SK-N-SH (cell line): ENCODE data around the gene CCDC60. TPM values are rescaled to one million over a fixed set of nuclear protein-coding genes. Genes with fewer than 3 reads are reported as not detected.

ENCODE experiments used
- CTCF ChIA-PET: fragments of 300-600, 350-600 bp; formaldehyde crosslinking; extraction: SDS; loops from one replicate; lab custom pipeline; 2021; lab: Yijun Ruan, JAX
- POLR2A ChIA-PET: fragments of 350-600 bp; sonication (Branson Sonifier 250); formaldehyde crosslinking; extraction: SDS; loops from one replicate; lab custom pipeline; 2020; ENCODE audit warnings: antibody characterized with exemption, inconsistent platforms; lab: Yijun Ruan, JAX
- DNase-seq: peaks from one replicate; pipeline ENCODE4 v3.0.0; 2012
- H2AFZ ChIP-seq: fragments of 200-600 bp; sonication (generic); 2 replicates; pipeline ENCODE4 v1.8.1; 2016; ENCODE audit warnings: antibody characterized with exemption, mild to moderate bottlenecking, low read depth
- H3F3A ChIP-seq: fragments of 200-600 bp; sonication (generic); replicated peaks from 2 replicates; pipeline ENCODE3; 2016; ENCODE audit warnings: antibody characterized with exemption, mild to moderate bottlenecking; ENCODE audit not compliant: insufficient read depth
- H3K27ac ChIP-seq, 2 experiments: fragments of 200-500 bp in 1 of 2; fragments of 200-600 bp in 1 of 2; sonication (Bioruptor generic) in 1 of 2; sonication (generic), shearing (Covaris generic) in 1 of 2; 2 replicates each; pipeline versions ENCODE4 v1.5.1 to v1.6.1; 2014 to 2016; ENCODE audit warnings: low read depth in 2 of 2, inconsistent platforms in 1 of 2, low read length in 1 of 2, mild to moderate bottlenecking in 1 of 2, mixed read lengths in 1 of 2
- H3K27me3 ChIP-seq: fragments of 200-600 bp; sonication (generic), shearing (Covaris generic); 2 replicates; pipeline ENCODE4 v1.6.1; 2016; ENCODE audit warnings: mixed run types; ENCODE audit not compliant: insufficient read depth
- H3K36me3 ChIP-seq, 2 experiments: fragments of 200-500 bp in 1 of 2; fragments of 200-600 bp in 1 of 2; sonication (Bioruptor generic) in 1 of 2; sonication (generic) in 1 of 2; replicated peaks in 1 of 2; 2 replicates each; pipeline versions ENCODE3 to v1.5.1; 2014 to 2016; ENCODE audit warnings: low read length in 1 of 2, mild to moderate bottlenecking in 1 of 2; ENCODE audit not compliant: insufficient read depth in 2 of 2, control insufficient read depth in 1 of 2
- H3K4me1 ChIP-seq, 2 experiments: fragments of 200-500 bp in 1 of 2; fragments of 200-600 bp in 1 of 2; sonication (Bioruptor generic) in 1 of 2; sonication (generic), shearing (Covaris generic) in 1 of 2; 2 replicates each; pipeline versions ENCODE4 v1.5.1 to v1.6.1; 2014 to 2016; ENCODE audit warnings: low read depth in 1 of 2, low read length in 1 of 2, mixed run types in 1 of 2; ENCODE audit not compliant: insufficient read depth in 2 of 2, control insufficient read depth in 1 of 2
- H3K4me2 ChIP-seq: fragments of 200-600 bp; sonication (generic), shearing (Covaris generic); 2 replicates; pipeline ENCODE4 v1.6.1; 2017; ENCODE audit warnings: mixed run types
- H3K4me3 ChIP-seq, 2 experiments: fragments of 200-500 bp in 1 of 2; fragments of 200-600 bp in 1 of 2; sonication (Bioruptor generic) in 1 of 2; sonication (generic), shearing (Covaris generic) in 1 of 2; 2 replicates each; pipeline versions ENCODE4 v1.5.1 to v1.8.1; 2014 to 2016; ENCODE audit warnings: low read depth in 2 of 2, inconsistent platforms in 1 of 2, low read length in 1 of 2, mild to moderate bottlenecking in 1 of 2, mixed read lengths in 1 of 2, moderate library complexity in 1 of 2
- H3K79me2 ChIP-seq: fragments of 200-600 bp; sonication (generic); 2 replicates; pipeline ENCODE4 v1.8.1; 2017; ENCODE audit warnings: mild to moderate bottlenecking; ENCODE audit not compliant: insufficient read depth
- H3K9ac ChIP-seq: fragments of 200-600 bp; sonication (generic); 2 replicates; pipeline ENCODE4 v1.6.1; 2017; ENCODE audit warnings: mixed run types
- H3K9me2 ChIP-seq: fragments of 200-600 bp; sonication (generic); 2 replicates; pipeline ENCODE4 v1.6.1; 2017; ENCODE audit warnings: mixed run types
- H3K9me3 ChIP-seq: fragments of 200-600 bp; sonication (generic); 2 replicates; pipeline ENCODE4 v1.6.1; 2017; ENCODE audit warnings: mixed run types, mild to moderate bottlenecking, moderate library complexity
- H4K20me1 ChIP-seq: fragments of 200-600 bp; sonication (generic); 2 replicates; pipeline ENCODE4 v1.6.1; 2017; ENCODE audit warnings: mild to moderate bottlenecking, mixed run types; ENCODE audit not compliant: insufficient read depth
- CHD2 ChIP-seq: fragments of 150-350 bp; IDR thresholded peaks from 2 replicates; pipeline ENCODE4 v1.6.1; 2018; ENCODE audit warnings: low read length; ENCODE audit not compliant: partially characterized antibody
- ELF1 ChIP-seq: IDR thresholded peaks from 2 replicates; pipeline ENCODE4 v1.4.0; 2012
- EP300 ChIP-seq, 2 experiments: IDR thresholded peaks; 2 replicates each; pipeline versions ENCODE4 v1.4.0 to v1.6.1; 2012; ENCODE audit warnings: borderline replicate concordance in 1 of 2, low read depth in 1 of 2, low read length in 1 of 2
- EZH2phosphoT487 ChIP-seq: fragments of 200-600 bp; sonication (generic); IDR thresholded peaks from 2 replicates; pipeline ENCODE4 v1.6.1; 2017; ENCODE audit warnings: low read depth, mixed run types, mild to moderate bottlenecking, antibody characterized with exemption, moderate library complexity, borderline replicate concordance
- FOSL2 ChIP-seq: IDR thresholded peaks from 2 replicates; pipeline ENCODE4 v1.4.0; 2012; ENCODE audit warnings: low read depth, mild to moderate bottlenecking, moderate library complexity, borderline replicate concordance
- MXI1 ChIP-seq: IDR thresholded peaks from 2 replicates; pipeline ENCODE4 v1.6.1; 2012; ENCODE audit warnings: mild to moderate bottlenecking, low read depth, low read length, improper control_type of control experiment
- NFIC ChIP-seq: IDR thresholded peaks from 2 replicates; pipeline ENCODE4 v1.4.0; 2012; ENCODE audit warnings: borderline replicate concordance
- NRF1 ChIP-seq: IDR thresholded peaks from 2 replicates; pipeline ENCODE4 v1.6.1; 2012; ENCODE audit warnings: low read depth, mild to moderate bottlenecking, low read length
- RAD21 ChIP-seq: IDR thresholded peaks from 2 replicates; pipeline ENCODE4 v1.6.1; 2012; ENCODE audit warnings: mild to moderate bottlenecking, low read length
- RFX5 ChIP-seq: IDR thresholded peaks from 2 replicates; pipeline ENCODE4 v1.6.1; 2012; ENCODE audit warnings: mild to moderate bottlenecking, improper control_type of control experiment, low read length
- RXRA ChIP-seq: IDR thresholded peaks from 2 replicates; pipeline ENCODE4 v1.4.0; 2012; ENCODE audit warnings: low read depth, mild to moderate bottlenecking, borderline replicate concordance
- SIN3A ChIP-seq: IDR thresholded peaks from 2 replicates; pipeline ENCODE4 v1.6.1; 2012; ENCODE audit warnings: low read depth, mild to moderate bottlenecking, low read length, moderate library complexity, borderline replicate concordance
- TCF12 ChIP-seq: IDR thresholded peaks from 2 replicates; pipeline ENCODE4 v1.4.0; 2012
- TEAD4 ChIP-seq: IDR thresholded peaks from 2 replicates; pipeline ENCODE4 v1.4.0; 2012; ENCODE audit warnings: mild to moderate bottlenecking, borderline replicate concordance; ENCODE audit not compliant: insufficient read depth
- YY1 ChIP-seq: IDR thresholded peaks from 2 replicates; pipeline ENCODE4 v1.4.0; 2012; ENCODE audit warnings: low read depth, mild to moderate bottlenecking
- WGBS: methylation state at CpG from one replicate; pipeline ENCODE4 v1.1.6; 2017; ENCODE audit warnings: low lambda C conversion rate; 5-methylcytosine and 5-hydroxymethylcytosine counted together
- polyA plus RNA-seq, 3 experiments: library from polyadenylated mRNA; depleted of rRNA; stranded (reverse); fragments of >200 nt; gene quantifications; 2 replicates each; pipeline ENCODE4 v1.2.3, GENCODE V29; 2012
- TF ChIP-seq, protein P1 (sequence below): fragments of 150-350 bp; IDR thresholded peaks from 2 replicates; pipeline ENCODE4 v1.6.1; 2017; ENCODE audit warnings: antibody characterized with exemption, low read length, low read depth, borderline replicate concordance
- TF ChIP-seq, protein P2 (sequence below): IDR thresholded peaks from 2 replicates; pipeline ENCODE4 v1.4.0; 2012; ENCODE audit warnings: low read depth
- TF ChIP-seq, protein P3 (sequence below): IDR thresholded peaks from 2 replicates; pipeline ENCODE4 v1.4.0; 2012; ENCODE audit warnings: low read depth, borderline replicate concordance
- TF ChIP-seq, protein P4 (sequence below): IDR thresholded peaks from 2 replicates; pipeline ENCODE4 v1.6.1; 2012; ENCODE audit warnings: mild to moderate bottlenecking, low read depth, low read length, moderate library complexity
- TF ChIP-seq, protein P5 (sequence below): IDR thresholded peaks from 2 replicates; pipeline ENCODE4 v1.4.0; 2012; ENCODE audit warnings: low read depth, borderline replicate concordance

CCDC60 gene
- polyA plus RNA-seq, 1 of the 3 experiments (the other 2 are of a cell fraction): not detected

DNA sequence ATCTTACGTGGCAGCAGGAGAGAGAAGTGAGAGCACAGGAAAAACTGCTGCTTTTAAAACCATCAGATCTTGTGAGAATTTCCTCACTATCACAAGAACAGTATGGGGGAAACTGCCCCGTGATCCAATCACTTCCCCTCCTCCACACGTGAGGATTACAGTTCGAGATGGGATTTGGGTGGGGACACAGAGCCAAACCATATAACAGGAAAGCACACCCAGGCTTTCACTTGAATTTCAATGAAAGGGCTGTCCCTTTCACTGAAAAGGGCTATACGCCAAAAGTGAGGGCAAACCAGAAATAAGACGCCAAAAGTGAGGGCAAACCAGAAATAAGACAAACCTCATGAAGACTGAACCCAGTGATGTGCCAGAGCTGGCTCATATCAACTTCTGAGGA, 236.2 kb downstream of the CCDC60 start:
- CTCF ChIA-PET: no interaction called here
- Histone ChIP-seq H2AFZ (no peak overlapping the region), H3K9ac (no peak overlapping the region), H3K27me3 (no peaks in the 10 kb centered on the region), H3K9me3 (no peaks in the 10 kb centered on the region), H3K36me3 (no peaks in the 10 kb centered on the region), H3F3A (no peaks in the 10 kb centered on the region), H3K4me3 (no peak overlapping the region), H3K79me2 (no peaks in the 10 kb centered on the region), H4K20me1 (no peaks in the 10 kb centered on the region), H3K4me2 (no peak overlapping the region), H3K9me2 (no peaks in the 10 kb centered on the region)
- DNase-seq: no peak
- POLR2A ChIA-PET: no interaction called here
- WGBS: 53% methylated on average over 6 of the region's 6 CpGs
- TF ChIP-seq, protein P1, sequence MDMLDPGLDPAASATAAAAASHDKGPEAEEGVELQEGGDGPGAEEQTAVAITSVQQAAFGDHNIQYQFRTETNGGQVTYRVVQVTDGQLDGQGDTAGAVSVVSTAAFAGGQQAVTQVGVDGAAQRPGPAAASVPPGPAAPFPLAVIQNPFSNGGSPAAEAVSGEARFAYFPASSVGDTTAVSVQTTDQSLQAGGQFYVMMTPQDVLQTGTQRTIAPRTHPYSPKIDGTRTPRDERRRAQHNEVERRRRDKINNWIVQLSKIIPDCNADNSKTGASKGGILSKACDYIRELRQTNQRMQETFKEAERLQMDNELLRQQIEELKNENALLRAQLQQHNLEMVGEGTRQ: no peak
- TF ChIP-seq, protein P2, sequence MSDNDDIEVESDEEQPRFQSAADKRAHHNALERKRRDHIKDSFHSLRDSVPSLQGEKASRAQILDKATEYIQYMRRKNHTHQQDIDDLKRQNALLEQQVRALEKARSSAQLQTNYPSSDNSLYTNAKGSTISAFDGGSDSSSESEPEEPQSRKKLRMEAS: no peak
- no peak for TF ChIP-seq TEAD4
- TF ChIP-seq NRF1: no peak
- no peak for TF ChIP-seq ELF1
- TF ChIP-seq NFIC: no peak
- TF ChIP-seq RFX5: no peak
- TF ChIP-seq SIN3A: no peak
- no peak for TF ChIP-seq TCF12
- no peak for TF ChIP-seq EP300 (IDR thresholded peaks at IDR 0.05; ENCODE audit: borderline replicate concordance in 1 of 2, low read depth in 1 of 2, low read length in 1 of 2)
- TF ChIP-seq EZH2phosphoT487: no peak
- TF ChIP-seq FOSL2: no peak
- no peak for TF ChIP-seq YY1
- TF ChIP-seq CHD2: no peak
- TF ChIP-seq, protein P3, sequence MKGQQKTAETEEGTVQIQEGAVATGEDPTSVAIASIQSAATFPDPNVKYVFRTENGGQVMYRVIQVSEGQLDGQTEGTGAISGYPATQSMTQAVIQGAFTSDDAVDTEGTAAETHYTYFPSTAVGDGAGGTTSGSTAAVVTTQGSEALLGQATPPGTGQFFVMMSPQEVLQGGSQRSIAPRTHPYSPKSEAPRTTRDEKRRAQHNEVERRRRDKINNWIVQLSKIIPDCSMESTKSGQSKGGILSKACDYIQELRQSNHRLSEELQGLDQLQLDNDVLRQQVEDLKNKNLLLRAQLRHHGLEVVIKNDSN: no peak
- no peak for TF ChIP-seq RXRA
- TF ChIP-seq RAD21: no peak
- TF ChIP-seq, protein P4, sequence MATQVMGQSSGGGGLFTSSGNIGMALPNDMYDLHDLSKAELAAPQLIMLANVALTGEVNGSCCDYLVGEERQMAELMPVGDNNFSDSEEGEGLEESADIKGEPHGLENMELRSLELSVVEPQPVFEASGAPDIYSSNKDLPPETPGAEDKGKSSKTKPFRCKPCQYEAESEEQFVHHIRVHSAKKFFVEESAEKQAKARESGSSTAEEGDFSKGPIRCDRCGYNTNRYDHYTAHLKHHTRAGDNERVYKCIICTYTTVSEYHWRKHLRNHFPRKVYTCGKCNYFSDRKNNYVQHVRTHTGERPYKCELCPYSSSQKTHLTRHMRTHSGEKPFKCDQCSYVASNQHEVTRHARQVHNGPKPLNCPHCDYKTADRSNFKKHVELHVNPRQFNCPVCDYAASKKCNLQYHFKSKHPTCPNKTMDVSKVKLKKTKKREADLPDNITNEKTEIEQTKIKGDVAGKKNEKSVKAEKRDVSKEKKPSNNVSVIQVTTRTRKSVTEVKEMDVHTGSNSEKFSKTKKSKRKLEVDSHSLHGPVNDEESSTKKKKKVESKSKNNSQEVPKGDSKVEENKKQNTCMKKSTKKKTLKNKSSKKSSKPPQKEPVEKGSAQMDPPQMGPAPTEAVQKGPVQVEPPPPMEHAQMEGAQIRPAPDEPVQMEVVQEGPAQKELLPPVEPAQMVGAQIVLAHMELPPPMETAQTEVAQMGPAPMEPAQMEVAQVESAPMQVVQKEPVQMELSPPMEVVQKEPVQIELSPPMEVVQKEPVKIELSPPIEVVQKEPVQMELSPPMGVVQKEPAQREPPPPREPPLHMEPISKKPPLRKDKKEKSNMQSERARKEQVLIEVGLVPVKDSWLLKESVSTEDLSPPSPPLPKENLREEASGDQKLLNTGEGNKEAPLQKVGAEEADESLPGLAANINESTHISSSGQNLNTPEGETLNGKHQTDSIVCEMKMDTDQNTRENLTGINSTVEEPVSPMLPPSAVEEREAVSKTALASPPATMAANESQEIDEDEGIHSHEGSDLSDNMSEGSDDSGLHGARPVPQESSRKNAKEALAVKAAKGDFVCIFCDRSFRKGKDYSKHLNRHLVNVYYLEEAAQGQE: no peak
- TF ChIP-seq, protein P5, sequence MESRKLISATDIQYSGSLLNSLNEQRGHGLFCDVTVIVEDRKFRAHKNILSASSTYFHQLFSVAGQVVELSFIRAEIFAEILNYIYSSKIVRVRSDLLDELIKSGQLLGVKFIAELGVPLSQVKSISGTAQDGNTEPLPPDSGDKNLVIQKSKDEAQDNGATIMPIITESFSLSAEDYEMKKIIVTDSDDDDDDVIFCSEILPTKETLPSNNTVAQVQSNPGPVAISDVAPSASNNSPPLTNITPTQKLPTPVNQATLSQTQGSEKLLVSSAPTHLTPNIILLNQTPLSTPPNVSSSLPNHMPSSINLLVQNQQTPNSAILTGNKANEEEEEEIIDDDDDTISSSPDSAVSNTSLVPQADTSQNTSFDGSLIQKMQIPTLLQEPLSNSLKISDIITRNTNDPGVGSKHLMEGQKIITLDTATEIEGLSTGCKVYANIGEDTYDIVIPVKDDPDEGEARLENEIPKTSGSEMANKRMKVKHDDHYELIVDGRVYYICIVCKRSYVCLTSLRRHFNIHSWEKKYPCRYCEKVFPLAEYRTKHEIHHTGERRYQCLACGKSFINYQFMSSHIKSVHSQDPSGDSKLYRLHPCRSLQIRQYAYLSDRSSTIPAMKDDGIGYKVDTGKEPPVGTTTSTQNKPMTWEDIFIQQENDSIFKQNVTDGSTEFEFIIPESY: no peak
- TF ChIP-seq MXI1: no peak
- TF ChIP-seq, all 33 proteins: peak for 0
- no peaks in the 10 kb centered on the region for H3K4me1 ChIP-seq
- H3K27ac ChIP-seq: no peak overlapping the region
